Measurements from ENCODE around the gene EFCAB12.
A peak's percentile ranks its signal among the peaks of the same experiment; 100 is the strongest.

EFCAB12 gene

GRCh38 chr3:129409541-129409940 lies 18.9 kb downstream of the EFCAB12 start:
- H3K9ac ChIP-seq (ENCODE audit: low read length) = no peak overlapping the region
- no peak overlapping the region for H3K18ac ChIP-seq (ENCODE audit: low read length)
- WGBS (ENCODE audit: extremely low coverage, insufficient coverage, insufficient read length) = no CpG with 5 or more reads among the region's 2 CpGs

GRCh38 chr3:129404610-129405009 lies 23.8 kb downstream of the EFCAB12 start:
- Histone ChIP-seq H2AFZ (ENCODE audit: insufficient read depth, low read length, poor library complexity) (no peak overlapping the region), H2AK5ac (ENCODE audit: low read length) (no peak overlapping the region), H3K4me3 (ENCODE audit: low read depth, low read length) (no peak overlapping the region), H2BK120ac (ENCODE audit: insufficient read depth, low read length, poor library complexity) (no peak overlapping the region), H4K12ac (ENCODE audit: low read depth, low read length) (no peak overlapping the region), H3K27ac (ENCODE audit: low read depth, low read length) (no peak overlapping the region), H2BK12ac (ENCODE audit: low read length) (no peak overlapping the region), H3K36me3 (ENCODE audit: control insufficient read depth in 1 of 2, insufficient read depth in 2 of 2, low read length in 2 of 2) (no peaks in the 10 kb centered on the region), H4K8ac (ENCODE audit: low read depth, low read length) (no peak overlapping the region), H3K9me3 (ENCODE audit: insufficient read depth, low read depth, low read length) (peaks cover 1% of the 10 kb centered on the region), H3K18ac (ENCODE audit: low read length) (no peak overlapping the region), H3K79me2 (ENCODE audit: control insufficient read depth, insufficient read depth, low read length, poor library complexity) (no peaks in the 10 kb centered on the region), H3K27me3 (ENCODE audit: insufficient read depth, low read length) (no peaks in the 10 kb centered on the region), H3K14ac (ENCODE audit: low read length) (no peak overlapping the region), H2BK5ac (ENCODE audit: low read depth, low read length, poor library complexity) (no peak overlapping the region), H3K4me1 (ENCODE audit: control insufficient read depth in 1 of 2, insufficient read depth in 2 of 2, low read length in 2 of 2) (no peaks in the 10 kb centered on the region), H3K9ac (ENCODE audit: low read length) (no peak overlapping the region), H3K23ac (ENCODE audit: low read length) (no peak overlapping the region), H4K91ac (ENCODE audit: low read depth, low read length) (no peak overlapping the region), H3K79me1 (ENCODE audit: low read length) (no peaks in the 10 kb centered on the region), H3K4ac (ENCODE audit: low read depth, low read length) (no peak overlapping the region), H3K4me2 (ENCODE audit: low read length) (no peak overlapping the region)
- DNase-seq = no peak
- WGBS (ENCODE audit: extremely low coverage, insufficient coverage, insufficient read length) = no CpG with 5 or more reads among the region's 5 CpGs

More at GRCh38 chr3:129409541-129409940, 18.9 kb downstream of the EFCAB12 start:
- Histone ChIP-seq H3K4ac (ENCODE audit: low read depth, low read length) (no peak overlapping the region), H3K4me2 (ENCODE audit: low read length) (no peak overlapping the region), H3K27ac (ENCODE audit: low read depth, low read length) (no peak overlapping the region), H3K36me3 (ENCODE audit: control insufficient read depth in 1 of 2, insufficient read depth in 2 of 2, low read length in 2 of 2) (no peaks in the 10 kb centered on the region), H3K79me1 (ENCODE audit: low read length) (no peaks in the 10 kb centered on the region), H3K27me3 (ENCODE audit: insufficient read depth, low read length) (no peaks in the 10 kb centered on the region), H2AK5ac (ENCODE audit: low read length) (no peak overlapping the region), H2BK5ac (ENCODE audit: low read depth, low read length, poor library complexity) (no peak overlapping the region), H2AFZ (ENCODE audit: insufficient read depth, low read length, poor library complexity) (no peak overlapping the region), H4K91ac (ENCODE audit: low read depth, low read length) (no peak overlapping the region), H4K8ac (ENCODE audit: low read depth, low read length) (no peak overlapping the region), H3K23ac (ENCODE audit: low read length) (no peak overlapping the region), H3K9me3 (ENCODE audit: insufficient read depth, low read depth, low read length) (peaks cover 1% of the 10 kb centered on the region), H3K14ac (ENCODE audit: low read length) (no peak overlapping the region), H3K79me2 (ENCODE audit: control insufficient read depth, insufficient read depth, low read length, poor library complexity) (no peaks in the 10 kb centered on the region), H2BK12ac (ENCODE audit: low read length) (no peak overlapping the region), H2BK120ac (ENCODE audit: insufficient read depth, low read length, poor library complexity) (no peak overlapping the region), H3K4me1 (ENCODE audit: control insufficient read depth in 1 of 2, insufficient read depth in 2 of 2, low read length in 2 of 2) (no peaks in the 10 kb centered on the region), H3K4me3 (ENCODE audit: low read depth, low read length) (no peak overlapping the region), H4K12ac (ENCODE audit: low read depth, low read length) (no peak overlapping the region)
- DNase-seq = no peak

- no peak overlapping the region for H4K8ac ChIP-seq (ENCODE audit: low read depth, low read length)
- no peaks in the 10 kb centered on the region for H3K36me3 ChIP-seq (ENCODE audit: control insufficient read depth in 1 of 2, insufficient read depth in 2 of 2, low read length in 2 of 2)
- H3K79me2 ChIP-seq (ENCODE audit: control insufficient read depth, insufficient read depth, low read length, poor library complexity) = peaks cover under 1% of the 10 kb centered on the region
- no peak overlapping the region for H4K12ac ChIP-seq (ENCODE audit: low read depth, low read length)
- no peak overlapping the region for H2BK120ac ChIP-seq (ENCODE audit: insufficient read depth, low read length, poor library complexity)
- no peak overlapping the region for H3K18ac ChIP-seq (ENCODE audit: low read length)
- H3K4me1 ChIP-seq (ENCODE audit: control insufficient read depth in 1 of 2, insufficient read depth in 2 of 2, low read length in 2 of 2) = no peaks in the 10 kb centered on the region
- H4K91ac ChIP-seq (ENCODE audit: low read depth, low read length) = no peak overlapping the region
- H3K4me2 ChIP-seq (ENCODE audit: low read length) = no peak overlapping the region
- peaks cover under 1% of the 10 kb centered on the region for H3K79me1 ChIP-seq (ENCODE audit: low read length)
- no peaks in the 10 kb centered on the region for H3K27me3 ChIP-seq (ENCODE audit: insufficient read depth, low read length)
- H3K4me3 ChIP-seq (ENCODE audit: low read depth, low read length) = no peak overlapping the region
- no peak for DNase-seq
- no peak overlapping the region for H2BK5ac ChIP-seq (ENCODE audit: low read depth, low read length, poor library complexity)
- no peak overlapping the region for H2BK12ac ChIP-seq (ENCODE audit: low read length)
- no peak overlapping the region for H3K9ac ChIP-seq (ENCODE audit: low read length)
- no peak overlapping the region for H3K4ac ChIP-seq (ENCODE audit: low read depth, low read length)
- H3K14ac ChIP-seq (ENCODE audit: low read length) = no peak overlapping the region
- no CpG with 5 or more reads among the region's 8 CpGs for WGBS (ENCODE audit: extremely low coverage, insufficient coverage, insufficient read length)
- no peak overlapping the region for H3K27ac ChIP-seq (ENCODE audit: low read depth, low read length)
- peaks cover 1% of the 10 kb centered on the region for H3K9me3 ChIP-seq (ENCODE audit: insufficient read depth, low read depth, low read length)
- no peak overlapping the region for H2AFZ ChIP-seq (ENCODE audit: insufficient read depth, low read length, poor library complexity)
- H3K23ac ChIP-seq (ENCODE audit: low read length) = no peak overlapping the region
- no peak overlapping the region for H2AK5ac ChIP-seq (ENCODE audit: low read length)
Observed at GRCh38 chr3:129404130-129404529, 24.3 kb downstream of the EFCAB12 start.

GRCh38 chr3:129403450-129403849 lies 25.0 kb downstream of the EFCAB12 start:
- Histone ChIP-seq H3K14ac (ENCODE audit: low read length) (no peak overlapping the region), H3K79me1 (ENCODE audit: low read length) (peaks cover 4% of the 10 kb centered on the region), H4K12ac (ENCODE audit: low read depth, low read length) (no peak overlapping the region), H3K4me2 (ENCODE audit: low read length) (no peak overlapping the region), H3K23ac (ENCODE audit: low read length) (no peak overlapping the region), H2BK5ac (ENCODE audit: low read depth, low read length, poor library complexity) (no peak overlapping the region), H4K91ac (ENCODE audit: low read depth, low read length) (no peak overlapping the region), H4K8ac (ENCODE audit: low read depth, low read length) (no peak overlapping the region), H3K36me3 (ENCODE audit: control insufficient read depth in 1 of 2, insufficient read depth in 2 of 2, low read length in 2 of 2) (no peaks in the 10 kb centered on the region), H3K9ac (ENCODE audit: low read length) (no peak overlapping the region), H3K4me3 (ENCODE audit: low read depth, low read length) (peak overlapping the region; percentile 48), H3K27ac (ENCODE audit: low read depth, low read length) (no peak overlapping the region), H3K27me3 (ENCODE audit: insufficient read depth, low read length) (no peaks in the 10 kb centered on the region), H3K79me2 (ENCODE audit: control insufficient read depth, insufficient read depth, low read length, poor library complexity) (peaks cover 7% of the 10 kb centered on the region), H3K18ac (ENCODE audit: low read length) (no peak overlapping the region), H3K4me1 (ENCODE audit: control insufficient read depth in 1 of 2, insufficient read depth in 2 of 2, low read length in 2 of 2) (peaks cover 1 to 3% of the 10 kb centered on the region in 2 experiments), H2AK5ac (ENCODE audit: low read length) (no peak overlapping the region), H2BK12ac (ENCODE audit: low read length) (no peak overlapping the region), H2BK120ac (ENCODE audit: insufficient read depth, low read length, poor library complexity) (no peak overlapping the region), H3K4ac (ENCODE audit: low read depth, low read length) (no peak overlapping the region), H3K9me3 (ENCODE audit: insufficient read depth, low read depth, low read length) (peaks cover 1% of the 10 kb centered on the region), H2AFZ (ENCODE audit: insufficient read depth, low read length, poor library complexity) (no peak overlapping the region)
- DNase-seq = no peak
- WGBS (ENCODE audit: extremely low coverage, insufficient coverage, insufficient read length) = no CpG with 5 or more reads among the region's 7 CpGs
